GM23248 (cell line): ENCODE data around the gene KCNV2.

ENCODE experiments used
- EZH2 ChIP-seq: fragments of 200-600 bp; sonication (generic); IDR thresholded peaks from 2 replicates; pipeline ENCODE4 v1.6.1; 2018; ENCODE audit warnings: antibody characterized with exemption, mild to moderate bottlenecking; ENCODE audit not compliant: insufficient read depth, poor library complexity, severe bottlenecking
- EZH2phosphoT487 ChIP-seq: fragments of 200-600 bp; sonication (generic); IDR thresholded peaks from 2 replicates; pipeline ENCODE4 v1.6.1; 2018; ENCODE audit warnings: antibody characterized with exemption, moderate library complexity, mild to moderate bottlenecking, low read depth; ENCODE audit not compliant: insufficient read depth

GRCh38 chr9:2673161-2673560 lies 44.1 kb upstream of the KCNV2 start:
- TF ChIP-seq EZH2 (no peak), EZH2phosphoT487 (no peak)
